ENCODE measurements around the gene CD47. TPM values are rescaled to one million over a fixed set of nuclear protein-coding genes. Genes with fewer than 3 reads are reported as not detected.

The CD47 gene
- total and polyA plus RNA-seq, 3 donors from 2014 or later = 43.5 to 129 (median 49.9) TPM

DNA sequence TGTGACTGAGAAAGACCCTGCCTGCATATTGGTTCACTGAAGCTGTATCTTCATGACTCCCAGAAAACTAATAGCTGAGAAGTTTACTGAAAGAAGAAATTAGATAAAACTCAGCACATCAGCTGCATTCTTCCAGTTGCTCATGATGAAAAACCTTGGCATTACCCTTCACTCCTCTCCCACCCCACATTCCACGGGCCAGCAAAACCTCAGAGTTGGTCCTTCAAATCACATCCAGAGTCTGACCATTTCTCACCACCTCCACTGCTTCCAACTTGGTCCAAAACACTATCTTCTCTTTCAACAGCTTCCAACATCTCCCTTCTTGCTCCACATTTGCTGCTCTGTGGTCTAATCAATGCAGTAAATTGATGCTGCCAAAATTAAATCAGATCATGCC, 97.1 kb downstream of the CD47 start:
- DNase-seq = no peak
- H3K36me3 ChIP-seq (ENCODE audit: low read depth, missing control alignments) = no peaks in the 10 kb centered on the region
- no peaks in the 10 kb centered on the region for H3K9me3 ChIP-seq
- TF ChIP-seq POLR2A (IDR thresholded peaks at IDR 0.05) = no peak
- no peak for TF ChIP-seq CTCF (IDR thresholded peaks at IDR 0.05)
- H3K4me3 ChIP-seq = no peak overlapping the region
- H3K27me3 ChIP-seq = no peaks in the 10 kb centered on the region
- no peaks in the 10 kb centered on the region for H3K4me1 ChIP-seq
- no peak overlapping the region for H3K27ac ChIP-seq
- intact Hi-C loops (cut with DNase I; ENCODE audit: low total_unique reads) = no loop called here
- 67 to 69% methylated on average over 1 of the region's 1 CpG for WGBS, 2 donors

Other genes with a start within 250 kb of the CD47 start
- gene IFT57, start 131.4 kb upstream of the CD47 start, total RNA-seq = 100 to 1,000 TPM; 112 to 185 TPM
- 211 TPM for gene IFT57, start 131.4 kb upstream of the CD47 start, polyA plus RNA-seq (ENCODE audit: insufficient read depth, low read depth, low replicate concordance)
- 1 to 10 TPM; 1.5 to 6.7 TPM for gene HHLA2, start 205.5 kb upstream of the CD47 start, total RNA-seq
- gene HHLA2, start 205.5 kb upstream of the CD47 start, polyA plus RNA-seq (ENCODE audit: insufficient read depth, low read depth, low replicate concordance) = 5.2 TPM